ENCODE data around the gene TIAM1. TPM values are rescaled to one million over a fixed set of nuclear protein-coding genes. Genes with fewer than 3 reads are reported as not detected.

The TIAM1 gene
- total RNA-seq, 6 donors from 2014 or later, result 13.4 to 32.1 (median 19.5) TPM

DNA sequence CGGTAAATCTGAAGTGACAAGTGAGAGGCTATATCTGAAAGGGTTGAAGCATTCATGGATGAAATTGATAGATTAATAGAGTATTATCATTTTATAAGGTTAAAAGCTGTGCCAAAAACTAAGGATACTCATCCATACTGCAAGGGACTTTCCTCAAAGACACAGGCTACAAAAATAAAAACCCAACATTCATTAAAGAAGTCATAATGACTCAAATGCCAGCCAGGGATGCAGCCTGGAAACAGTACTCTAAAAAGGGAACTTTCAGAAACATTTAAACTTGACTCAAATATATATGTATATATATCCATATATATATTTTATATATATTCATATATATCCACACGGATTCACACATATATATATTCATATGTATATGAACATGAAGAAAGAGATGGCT lies 1.1 kb upstream of the TIAM1 start:
- ATAC-seq (ENCODE audit: low FRiP score in 2 of 2) (no peak), DNase-seq (no peak)
- WGBS, 2 donors, result 86 to 96% methylated on average over 2 of the region's 2 CpGs
- H3K4me3 ChIP-seq, result no peak overlapping the region
- H3K27ac ChIP-seq, result no peak overlapping the region
- H3K36me3 ChIP-seq, result no peaks in the 10 kb centered on the region
- peaks cover 0 to 4% (median 0%) of the 10 kb centered on the region in 4 donors for H3K27me3 ChIP-seq
- H3K9me3 ChIP-seq, result no peaks in the 10 kb centered on the region
- TF ChIP-seq EP300 (IDR thresholded peaks at IDR 0.05) (no peak), POLR2A (IDR thresholded peaks at IDR 0.05) (no peak), POLR2AphosphoS5 (IDR thresholded peaks at IDR 0.05) (no peak)
- TF ChIP-seq, protein P1, sequence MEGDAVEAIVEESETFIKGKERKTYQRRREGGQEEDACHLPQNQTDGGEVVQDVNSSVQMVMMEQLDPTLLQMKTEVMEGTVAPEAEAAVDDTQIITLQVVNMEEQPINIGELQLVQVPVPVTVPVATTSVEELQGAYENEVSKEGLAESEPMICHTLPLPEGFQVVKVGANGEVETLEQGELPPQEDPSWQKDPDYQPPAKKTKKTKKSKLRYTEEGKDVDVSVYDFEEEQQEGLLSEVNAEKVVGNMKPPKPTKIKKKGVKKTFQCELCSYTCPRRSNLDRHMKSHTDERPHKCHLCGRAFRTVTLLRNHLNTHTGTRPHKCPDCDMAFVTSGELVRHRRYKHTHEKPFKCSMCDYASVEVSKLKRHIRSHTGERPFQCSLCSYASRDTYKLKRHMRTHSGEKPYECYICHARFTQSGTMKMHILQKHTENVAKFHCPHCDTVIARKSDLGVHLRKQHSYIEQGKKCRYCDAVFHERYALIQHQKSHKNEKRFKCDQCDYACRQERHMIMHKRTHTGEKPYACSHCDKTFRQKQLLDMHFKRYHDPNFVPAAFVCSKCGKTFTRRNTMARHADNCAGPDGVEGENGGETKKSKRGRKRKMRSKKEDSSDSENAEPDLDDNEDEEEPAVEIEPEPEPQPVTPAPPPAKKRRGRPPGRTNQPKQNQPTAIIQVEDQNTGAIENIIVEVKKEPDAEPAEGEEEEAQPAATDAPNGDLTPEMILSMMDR (IDR thresholded peaks at IDR 0.05), result no peak
- H3K4me1 ChIP-seq, result peaks cover 4 to 14% (median 10%) of the 10 kb centered on the region in 4 donors

DNA sequence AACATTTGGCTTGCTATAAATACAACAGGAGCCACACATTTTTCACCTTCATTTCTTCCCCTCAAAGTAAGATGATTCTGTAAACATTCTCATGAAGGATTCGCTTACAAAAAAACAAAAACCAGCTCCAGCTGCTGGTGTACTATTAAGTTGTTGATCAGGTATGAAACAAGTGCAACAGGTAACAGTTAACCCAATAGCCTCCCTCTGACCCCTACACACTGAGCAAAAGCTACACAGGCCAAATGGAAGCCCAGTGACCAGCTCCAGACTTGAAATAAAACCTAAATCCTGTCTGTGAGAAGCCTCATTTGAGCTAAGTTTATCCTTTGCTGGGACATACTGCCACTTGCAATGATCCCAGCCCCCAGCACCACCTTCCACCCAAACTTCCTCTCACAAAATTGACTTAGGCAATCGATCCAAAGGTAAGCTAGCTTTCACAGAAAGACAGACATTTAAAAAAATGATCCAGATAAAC lies 991 bp downstream of the TIAM1 start:
- DNase-seq (no peak), ATAC-seq (ENCODE audit: low FRiP score in 2 of 2) (no peak)
- Histone ChIP-seq H3K4me3 (peak overlapping the region in 3 of 4 donors; percentile 32 to 44 (median 38)), H3K27ac (no peak overlapping the region), H3K36me3 (no peaks in the 10 kb centered on the region), H3K9me3 (no peaks in the 10 kb centered on the region), H3K27me3 (peaks cover 0 to 4% (median 0%) of the 10 kb centered on the region in 4 donors), H3K4me1 (peaks cover 4 to 14% (median 10%) of the 10 kb centered on the region in 4 donors)
- TF ChIP-seq POLR2A (IDR thresholded peaks at IDR 0.05) (no peak), POLR2AphosphoS5 (IDR thresholded peaks at IDR 0.05) (no peak), EP300 (IDR thresholded peaks at IDR 0.05) (no peak)
- TF ChIP-seq, protein P1 (IDR thresholded peaks at IDR 0.05), result no peak
- 33 to 40% methylated on average over 2 of the region's 2 CpGs for WGBS, 2 donors

DNA sequence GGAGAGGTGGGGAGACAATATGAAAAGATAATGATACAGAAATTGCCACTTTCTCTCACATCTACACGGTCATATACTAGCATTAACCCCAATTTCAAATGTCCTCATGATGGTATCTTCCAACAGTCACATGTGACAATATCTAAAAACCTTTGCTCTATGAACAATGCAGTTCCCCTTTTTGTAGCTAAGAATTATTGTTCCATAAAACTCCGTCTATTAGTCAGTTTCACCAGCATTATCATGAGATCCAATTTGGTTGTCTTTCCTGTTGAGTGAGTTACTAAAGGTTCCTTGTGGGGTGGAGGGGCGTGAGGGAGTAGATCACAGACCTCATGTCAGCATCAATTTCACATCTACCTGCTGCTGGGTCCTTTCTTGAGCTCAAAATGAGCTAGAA lies 1.7 kb downstream of the TIAM1 start:
- ATAC-seq (ENCODE audit: low FRiP score in 2 of 2), result no peak
- H3K27ac ChIP-seq, result peak overlapping the region in 1 of 4 donors; percentile 49
- H3K4me3 ChIP-seq, result peak overlapping the region in 1 of 4 donors; percentile 44
- H3K36me3 ChIP-seq, result no peaks in the 10 kb centered on the region
- peaks cover 4 to 14% (median 10%) of the 10 kb centered on the region in 4 donors for H3K4me1 ChIP-seq
- TF ChIP-seq, protein P1 (IDR thresholded peaks at IDR 0.05), result no peak
- no peak for TF ChIP-seq POLR2AphosphoS5 (IDR thresholded peaks at IDR 0.05)
- WGBS, 2 donors, result 61 to 69% methylated on average over 3 of the region's 3 CpGs
- H3K9me3 ChIP-seq, result no peaks in the 10 kb centered on the region
- peaks cover 0 to 4% (median 0%) of the 10 kb centered on the region in 4 donors for H3K27me3 ChIP-seq
- no peak for DNase-seq

DNA sequence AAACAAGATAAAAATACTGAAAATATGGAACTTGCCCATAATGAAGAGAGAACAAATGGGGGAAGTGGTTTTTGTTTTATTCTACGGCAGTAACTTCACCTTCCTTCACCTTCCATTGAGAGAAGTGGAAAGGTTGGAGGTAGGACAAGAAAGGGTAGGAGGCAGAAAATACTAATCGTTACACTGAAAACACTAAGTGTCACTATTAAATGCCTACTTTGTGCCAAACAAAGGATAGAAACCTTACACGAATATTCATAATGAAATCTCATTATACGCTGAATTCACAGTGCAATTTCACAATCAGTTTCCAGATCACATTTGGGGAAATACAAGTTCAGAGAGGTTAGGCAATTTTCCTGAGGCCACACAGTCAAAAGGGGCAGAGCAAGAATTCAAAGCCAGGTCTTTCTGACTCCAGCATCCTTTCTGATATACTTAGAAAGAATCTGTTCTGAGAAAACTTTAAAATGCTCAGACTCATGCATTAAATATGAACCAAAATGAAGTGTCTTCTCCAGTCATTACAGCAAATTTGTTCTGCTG lies 3.0 kb downstream of the TIAM1 start:
- peaks cover 4 to 14% (median 10%) of the 10 kb centered on the region in 4 donors for H3K4me1 ChIP-seq
- no peaks in the 10 kb centered on the region for H3K9me3 ChIP-seq
- no peak overlapping the region for H3K27ac ChIP-seq
- no peaks in the 10 kb centered on the region for H3K36me3 ChIP-seq
- no peak for ATAC-seq (ENCODE audit: low FRiP score in 2 of 2)
- peaks cover 0 to 4% (median 0%) of the 10 kb centered on the region in 4 donors for H3K27me3 ChIP-seq
- DNase-seq, result no peak
- TF ChIP-seq, protein P1 (IDR thresholded peaks at IDR 0.05), result no peak
- TF ChIP-seq EP300 (IDR thresholded peaks at IDR 0.05) (no peak), POLR2AphosphoS5 (IDR thresholded peaks at IDR 0.05) (no peak), POLR2A (IDR thresholded peaks at IDR 0.05) (no peak)
- H3K4me3 ChIP-seq, result no peak overlapping the region
- 71 to 85% methylated on average over 4 of the region's 4 CpGs for whole genome bisulfite sequencing, 2 donors

DNA sequence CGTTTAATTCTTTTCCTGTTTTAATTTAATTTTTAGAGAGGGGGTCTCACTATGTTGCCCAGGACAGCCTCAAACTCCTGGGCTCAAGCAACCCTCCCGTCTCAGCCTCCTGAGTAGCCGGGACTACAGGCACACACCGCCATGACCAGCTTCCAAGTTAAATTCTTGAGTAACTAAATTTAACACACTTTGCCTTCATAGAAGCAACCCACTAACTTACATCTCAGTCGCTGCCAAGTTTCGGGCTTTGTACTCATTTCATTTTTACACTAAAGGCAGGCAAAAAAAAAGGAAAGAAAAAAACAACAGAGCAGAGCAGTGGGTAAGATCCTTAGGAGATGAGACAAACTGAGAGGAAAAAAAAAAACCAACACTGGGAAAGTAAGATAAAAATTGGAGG lies 3.5 kb downstream of the TIAM1 start:
- DNase-seq (no peak), ATAC-seq (ENCODE audit: low FRiP score in 2 of 2) (no peak)
- peaks cover 0 to 4% (median 0%) of the 10 kb centered on the region in 4 donors for H3K27me3 ChIP-seq
- no peaks in the 10 kb centered on the region for H3K9me3 ChIP-seq
- H3K27ac ChIP-seq, result no peak overlapping the region
- H3K4me3 ChIP-seq, result no peak overlapping the region
- WGBS, 2 donors, result 80 to 86% methylated on average over 6 of the region's 6 CpGs
- TF ChIP-seq POLR2AphosphoS5 (IDR thresholded peaks at IDR 0.05) (no peak), POLR2A (IDR thresholded peaks at IDR 0.05) (no peak), EP300 (IDR thresholded peaks at IDR 0.05) (no peak)
- TF ChIP-seq, protein P1 (IDR thresholded peaks at IDR 0.05), result no peak
- peaks cover 4 to 14% (median 10%) of the 10 kb centered on the region in 4 donors for H3K4me1 ChIP-seq
- H3K36me3 ChIP-seq, result no peaks in the 10 kb centered on the region
